Measurements from ENCODE around the gene IGF1. TPM values are rescaled to one million over a fixed set of nuclear protein-coding genes. Genes with fewer than 3 reads are reported as not detected.

Gene IGF1
- total and polyA plus RNA-seq, 10 of the 15 experiments (the other 5 are each of a cell fraction or from before 2014, with no cell fraction given), result 2.4 to 9.2 (median 3.5) TPM

DNA sequence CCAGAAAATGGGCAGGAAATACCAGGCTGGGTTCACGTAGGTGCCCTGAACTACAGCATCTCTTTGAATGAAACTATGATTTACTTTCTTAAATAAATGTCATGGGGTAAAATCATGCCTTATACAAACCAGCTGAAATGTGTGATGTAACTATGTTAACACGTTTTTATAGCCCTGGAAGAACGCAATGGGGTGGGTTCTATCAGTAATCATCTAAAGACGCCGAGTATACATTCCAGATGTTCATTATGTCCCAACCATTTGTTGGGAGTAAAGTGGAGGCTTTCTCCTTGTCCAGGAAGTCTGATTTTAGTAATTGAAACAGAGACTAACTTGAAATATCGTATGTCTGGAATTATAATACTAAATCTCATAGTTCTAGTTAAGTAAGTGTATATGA lies 16.2 kb upstream of the IGF1 start:
- intact Hi-C loops (cut with micrococcal nuclease; ENCODE audit: unreplicated experiment) (no loop called here), in situ Hi-C loops (cut with MboI) (no loop called here)
- WGBS (ENCODE audit: insufficient coverage, insufficient replicate concordance, low lambda C conversion rate, missing lambda C conversion rate), result 68% methylated on average over 6 of the region's 6 CpGs
- H3K27ac ChIP-seq (ENCODE audit: control insufficient read depth, insufficient read depth), result no peak overlapping the region
- no peak overlapping the region for H3K4me3 ChIP-seq
- no peak overlapping the region for H2AFZ ChIP-seq (ENCODE audit: control insufficient read depth, low read depth, low read length)
- H4K20me1 ChIP-seq (ENCODE audit: control insufficient read depth, insufficient read depth), result no peaks in the 10 kb centered on the region
- peaks cover 7% of the 10 kb centered on the region; the same call in 2 of the 3 replicates for H3K9me3 ChIP-seq (replicated peaks; ENCODE audit: control insufficient read depth, insufficient read depth, low read length)
- ChIA-PET CTCF (interaction anchor here (0.9 to 3.1 kb wide), 2 partner anchors 14 to 17 kb away, joined by 4 to 11 read pairs; no protein-coding TSS in a partner anchor), POLR2A (no interaction called here), SMC1A (ENCODE audit: uncharacterized antibody, unreplicated experiment) (no interaction called here), RAD21 (ENCODE audit: unreplicated experiment) (interaction anchor here (1.1 kb wide), 1 partner anchor 8 kb away, joined by 3 read pairs; no protein-coding TSS in a partner anchor)
- H3K79me2 ChIP-seq (ENCODE audit: control insufficient read depth, insufficient read depth, low read length), result no peaks in the 10 kb centered on the region
- ATAC-seq, result no peak
- H3K4me2 ChIP-seq (ENCODE audit: control insufficient read depth, insufficient read depth), result no peak overlapping the region
- TF ChIP-seq ZNF687 (IDR thresholded peaks at IDR 0.05), result no peak
- no peak for TF ChIP-seq NFIC (IDR thresholded peaks at IDR 0.05; ENCODE audit: low read depth, low read length)
- no peaks in the 10 kb centered on the region for H3K36me3 ChIP-seq (ENCODE audit: control insufficient read depth in 2 of 2, insufficient read depth in 2 of 2, low read length in 1 of 2)
- no peak for FAIRE-seq
- DNase-seq (ENCODE audit: low read depth, low spot score), result no peak
- peaks cover 2% of the 10 kb centered on the region; the same call in 1 of the 2 replicates for H3K4me1 ChIP-seq (ENCODE audit: control insufficient read depth, insufficient read depth, low read length)
- no peak overlapping the region for H3K9ac ChIP-seq (ENCODE audit: control insufficient read depth, insufficient read depth, low read length)
- no peaks in the 10 kb centered on the region for H3K27me3 ChIP-seq (replicated peaks in 1 of 2; ENCODE audit: control insufficient read depth in 2 of 2, insufficient read depth in 2 of 2, low read length in 1 of 2)
- no TSS peak for BruUV-seq (replicated peaks)
